Activated naive CD4-positive, alpha-beta T cell treated with anti-CD3 and anti-CD28 coated beads, Interleukin-2, amount 50 U/mL, for 16 hours (primary cell): ENCODE data around the gene C1orf116.

Experiments
- DNase-seq: peaks from one replicate; pipeline ENCODE4 v3.0.0-alpha.2; 2020

Gene C1orf116

GRCh38 chr1:207034208-207034607 lies 1.7 kb upstream of the C1orf116 start:
- no peak for DNase-seq

- no peak for DNase-seq
Measured at GRCh38 chr1:207033302-207033701, 746 bp upstream of the C1orf116 start.

DNA sequence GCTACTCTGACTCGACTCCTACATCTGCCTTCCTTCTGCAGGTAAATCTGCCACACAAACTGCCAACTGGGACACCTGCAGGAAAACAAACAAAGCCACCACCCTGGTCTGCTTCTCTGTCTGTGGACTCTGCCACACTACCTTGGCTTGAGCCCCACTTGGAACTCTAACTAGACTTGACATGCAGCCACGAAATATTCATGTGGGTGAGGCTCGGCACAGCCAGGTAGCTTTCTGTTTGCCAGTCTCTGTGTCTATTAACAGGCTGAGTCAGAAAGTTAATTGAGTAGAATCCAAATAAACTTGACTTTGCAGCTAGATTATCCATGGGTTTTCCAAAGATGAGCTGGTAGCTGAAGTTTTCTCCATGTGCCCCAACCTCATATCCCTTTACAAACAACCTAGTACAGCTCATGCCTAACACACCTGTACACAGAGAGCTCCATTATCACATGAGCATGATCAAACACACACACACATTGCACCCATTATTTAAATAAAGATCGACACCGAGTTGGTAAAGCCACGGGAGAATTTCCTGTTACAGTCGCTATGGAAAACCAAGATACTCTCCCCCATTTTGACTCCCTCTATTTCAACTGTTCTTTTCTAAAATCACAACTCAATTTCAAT lies 808 bp downstream of the C1orf116 start:
- no peak for DNase-seq

DNA sequence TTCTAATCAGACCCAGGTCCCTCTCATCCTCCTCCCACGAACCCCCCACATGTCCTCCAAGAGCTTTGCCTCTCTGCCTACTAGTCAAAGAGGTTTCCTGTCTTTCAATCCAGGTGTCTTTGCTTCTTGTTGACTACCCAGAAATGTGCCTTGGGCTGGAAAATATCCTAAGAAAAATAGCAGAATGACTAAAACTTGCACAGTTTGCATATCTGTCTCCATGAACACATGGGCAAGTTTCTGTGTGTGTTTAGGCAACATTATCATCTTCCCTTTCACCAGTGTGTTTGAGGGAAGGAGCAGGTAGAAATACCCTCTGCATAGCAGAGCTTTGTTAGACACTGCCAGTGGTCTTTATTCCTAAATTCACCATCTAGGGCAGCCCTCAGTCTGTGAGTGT lies 1.5 kb downstream of the C1orf116 start:
- no peak for DNase-seq

DNA sequence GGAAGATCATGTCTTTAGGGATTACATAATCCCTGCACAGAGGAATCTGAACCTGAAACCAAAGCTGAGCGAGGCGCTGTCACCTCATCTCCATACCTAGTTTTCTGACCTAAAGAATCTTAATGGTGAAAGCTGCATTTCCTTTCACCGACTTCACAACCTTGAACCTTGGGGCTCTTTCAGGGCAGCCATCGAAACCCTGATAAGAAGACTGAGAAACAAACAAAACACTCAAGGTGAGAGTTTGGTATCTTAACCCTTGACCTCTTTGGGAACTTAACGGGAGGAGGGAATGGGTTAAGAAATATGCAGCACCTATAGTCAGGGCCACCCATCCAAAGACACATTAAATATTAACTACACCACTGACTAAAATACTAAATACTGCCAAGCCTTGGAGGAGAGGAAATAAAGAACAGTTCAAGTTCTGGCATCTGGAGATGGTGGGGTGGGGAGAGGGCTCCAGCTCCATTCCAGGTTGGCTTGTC lies 2.0 kb downstream of the C1orf116 start:
- no peak for DNase-seq

DNA sequence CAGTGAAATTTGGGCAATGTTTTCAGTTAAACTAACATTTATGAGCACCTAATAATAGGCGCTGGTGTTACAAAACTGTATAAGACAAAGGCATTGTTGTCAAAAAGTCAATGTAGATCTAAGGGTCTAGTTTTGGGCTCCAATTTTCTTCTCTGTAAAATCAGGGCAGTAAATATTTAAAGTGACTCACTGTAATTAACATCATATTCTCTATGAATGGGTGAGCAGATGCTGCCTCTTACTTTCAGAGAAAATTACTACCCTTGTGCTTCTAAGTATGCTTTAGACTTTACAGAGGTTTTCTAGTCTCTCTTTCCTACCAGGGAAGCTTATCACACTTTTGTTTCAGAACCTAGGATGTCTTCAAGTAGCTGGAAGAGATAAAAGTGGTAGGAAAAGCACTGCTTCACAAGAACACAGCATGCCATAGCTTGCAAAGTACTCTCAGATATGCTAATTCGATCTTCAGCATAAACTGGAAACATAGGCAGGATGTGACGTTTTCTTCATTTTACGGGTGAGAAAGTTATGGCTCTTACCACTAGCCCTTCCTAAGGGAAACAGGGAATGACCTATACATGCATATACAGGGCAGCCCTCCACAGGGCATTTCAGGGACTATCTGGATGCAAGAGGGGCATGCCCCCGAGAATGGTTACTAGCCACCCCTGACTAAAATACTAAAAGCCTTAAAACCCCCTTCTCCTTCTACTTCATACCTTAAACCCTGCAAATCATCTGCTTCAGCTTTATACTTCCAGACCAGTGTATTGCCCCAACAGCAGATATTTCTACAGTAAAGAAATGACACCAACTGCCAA lies 2.6 kb downstream of the C1orf116 start:
- no peak for DNase-seq

- DNase-seq: no peak
Measured at GRCh38 chr1:207028884-207029650, 3.5 kb downstream of the C1orf116 start.

DNA sequence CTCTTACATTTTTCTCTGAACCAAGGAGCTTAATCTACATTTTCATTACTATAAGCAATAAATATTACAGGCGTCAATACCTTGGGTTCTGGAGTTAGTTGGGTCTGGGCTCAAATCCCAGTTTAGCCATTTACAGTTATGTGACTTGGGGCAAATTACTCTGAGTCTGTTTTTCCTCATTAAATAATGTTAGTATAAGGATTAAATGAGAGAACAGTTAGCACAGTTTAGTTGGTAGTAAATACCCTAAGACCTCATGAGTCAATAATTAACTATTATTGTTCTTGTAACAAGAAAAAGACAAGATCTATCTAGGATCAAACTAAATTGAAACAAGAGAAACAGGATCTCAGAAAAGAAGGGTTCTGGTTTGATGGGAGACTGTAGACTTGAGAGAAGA lies 4.6 kb downstream of the C1orf116 start:
- DNase-seq: no peak

GRCh38 chr1:207027206-207027777 lies 5.3 kb downstream of the C1orf116 start:
- DNase-seq: no peak

DNA sequence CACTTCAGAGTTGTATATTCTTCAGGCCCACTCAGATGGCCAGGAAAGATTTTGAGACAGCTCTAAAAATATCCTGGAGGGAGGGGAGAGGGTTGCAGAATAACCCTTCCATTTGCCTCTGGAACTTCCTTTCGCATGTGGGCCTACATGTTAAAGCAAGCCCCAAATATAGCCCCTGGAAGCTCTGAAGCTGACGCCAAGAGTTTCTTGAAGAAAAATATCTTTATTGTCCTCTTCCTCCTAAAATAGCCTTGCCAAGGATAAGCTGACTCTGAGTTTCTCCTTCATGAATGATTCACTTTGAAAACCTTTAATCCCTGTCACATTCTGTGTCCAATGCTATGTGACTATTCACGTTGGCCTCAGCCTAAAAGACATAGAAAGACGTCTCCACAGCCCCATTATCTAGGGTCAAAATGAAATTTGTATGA lies 6.4 kb downstream of the C1orf116 start:
- no peak for DNase-seq

DNA sequence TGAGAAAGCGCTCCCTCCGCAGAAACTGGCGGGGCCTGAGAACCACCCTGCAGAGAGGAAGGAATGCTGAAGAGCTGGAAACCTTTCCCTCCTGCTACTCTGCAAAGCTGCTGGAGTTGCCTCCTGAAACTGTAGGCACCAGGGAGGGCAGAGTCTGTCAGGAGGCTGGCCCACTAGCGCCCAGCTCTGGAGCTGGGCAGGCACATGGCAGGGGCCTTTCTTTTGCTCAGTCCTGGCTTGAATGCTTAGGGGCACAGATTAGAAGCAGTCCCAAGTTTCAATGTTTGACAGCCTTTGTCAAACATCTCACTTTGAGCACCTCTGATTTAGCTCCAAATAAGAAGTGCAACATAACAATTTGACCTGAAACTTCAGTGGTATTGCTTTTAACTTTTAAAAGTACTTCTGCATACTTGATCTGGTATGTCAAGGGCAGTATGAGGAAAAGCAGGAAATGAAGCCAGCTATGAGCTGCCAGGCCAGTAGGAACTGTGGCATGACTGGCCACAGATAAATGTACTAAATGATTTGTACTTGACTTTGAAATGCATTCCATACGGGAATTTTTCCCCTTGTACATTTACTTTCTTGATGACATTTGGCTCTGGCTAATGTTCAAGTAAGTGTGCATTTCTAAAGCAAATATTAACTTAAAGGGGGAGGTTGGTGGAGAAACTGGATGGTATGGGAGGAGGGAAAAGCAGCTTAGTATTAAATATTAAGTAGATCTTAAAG lies 7.2 kb downstream of the C1orf116 start:
- DNase-seq: no peak

DNA sequence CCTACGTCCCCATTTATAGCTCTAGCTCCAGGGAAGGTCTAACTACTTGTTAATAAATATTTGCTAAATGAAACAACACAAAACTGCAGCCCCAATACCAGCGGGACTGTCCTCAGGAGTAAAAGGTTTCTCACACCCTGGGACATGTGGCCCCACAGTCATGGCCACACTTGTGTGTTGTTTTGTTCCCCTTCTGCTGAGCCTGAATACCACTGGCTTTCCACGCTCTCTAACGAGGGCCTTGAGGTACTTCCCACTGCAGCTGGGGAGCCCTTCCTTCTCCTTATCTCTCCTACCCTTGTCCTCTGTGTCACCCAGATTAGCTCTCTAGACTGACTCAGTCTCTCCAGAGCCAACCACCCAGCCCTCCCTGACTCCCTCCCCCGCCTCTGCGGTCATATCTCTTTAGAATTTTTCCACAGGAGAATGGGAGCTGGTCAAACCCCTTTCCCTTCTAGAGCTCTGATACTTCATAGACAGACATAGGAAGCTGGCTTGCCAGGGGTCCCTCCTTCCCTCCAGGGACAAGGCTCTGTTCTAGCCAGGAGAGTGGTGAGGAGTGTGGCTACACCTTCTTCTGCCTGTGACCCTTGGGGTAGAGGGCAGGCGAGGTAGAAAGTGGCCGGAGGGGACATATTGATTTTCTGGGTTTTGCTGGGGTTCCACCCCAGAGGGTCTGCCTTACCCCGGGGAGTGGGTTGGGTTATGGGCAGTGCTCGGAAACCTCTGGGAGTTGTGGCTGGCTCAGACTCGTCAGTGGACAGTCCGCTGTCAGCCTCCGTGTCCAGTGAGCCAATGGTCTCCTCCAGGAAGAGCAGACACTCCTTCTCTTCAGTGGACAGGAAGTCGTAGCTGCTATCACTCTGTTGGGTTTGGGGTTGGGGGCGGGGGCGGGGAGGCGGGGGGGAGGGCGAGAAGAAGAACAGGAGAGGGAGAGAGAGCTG lies 8.1 kb downstream of the C1orf116 start:
- DNase-seq: no peak

DNA sequence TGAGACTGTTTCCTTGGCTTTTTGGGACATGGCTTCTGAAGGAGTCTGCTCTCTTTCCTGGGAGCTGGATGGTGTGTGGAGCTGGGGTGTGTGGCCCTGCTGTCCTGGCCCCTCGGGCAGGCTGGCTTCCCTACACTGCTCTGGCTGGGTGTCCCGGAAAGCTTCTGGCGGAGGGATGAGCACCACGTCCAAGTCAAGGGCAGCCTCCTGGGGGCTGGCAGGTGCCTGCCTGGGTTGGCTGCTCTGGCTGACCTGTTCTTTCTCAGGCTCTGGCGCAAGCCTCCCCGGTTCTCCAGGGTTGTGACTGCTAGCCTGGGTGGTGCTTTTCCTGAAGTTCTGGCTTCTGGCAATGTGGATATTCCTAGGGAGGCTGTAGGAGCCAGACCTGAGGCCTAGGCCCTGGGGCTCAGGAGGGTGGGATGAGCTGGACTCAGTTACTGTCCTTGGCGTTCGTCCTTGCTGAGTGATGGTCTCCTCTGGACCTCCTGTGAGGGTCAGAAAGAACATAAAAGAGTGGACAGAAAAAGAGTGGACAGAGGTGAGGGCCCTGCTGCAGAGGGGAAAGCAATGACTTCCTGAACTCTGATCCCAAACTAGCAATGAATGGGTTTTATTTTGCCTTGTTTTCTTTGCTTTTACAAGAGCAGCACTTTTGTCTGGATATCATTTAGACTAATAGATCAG lies 9.4 kb downstream of the C1orf116 start:
- no peak for DNase-seq

DNA sequence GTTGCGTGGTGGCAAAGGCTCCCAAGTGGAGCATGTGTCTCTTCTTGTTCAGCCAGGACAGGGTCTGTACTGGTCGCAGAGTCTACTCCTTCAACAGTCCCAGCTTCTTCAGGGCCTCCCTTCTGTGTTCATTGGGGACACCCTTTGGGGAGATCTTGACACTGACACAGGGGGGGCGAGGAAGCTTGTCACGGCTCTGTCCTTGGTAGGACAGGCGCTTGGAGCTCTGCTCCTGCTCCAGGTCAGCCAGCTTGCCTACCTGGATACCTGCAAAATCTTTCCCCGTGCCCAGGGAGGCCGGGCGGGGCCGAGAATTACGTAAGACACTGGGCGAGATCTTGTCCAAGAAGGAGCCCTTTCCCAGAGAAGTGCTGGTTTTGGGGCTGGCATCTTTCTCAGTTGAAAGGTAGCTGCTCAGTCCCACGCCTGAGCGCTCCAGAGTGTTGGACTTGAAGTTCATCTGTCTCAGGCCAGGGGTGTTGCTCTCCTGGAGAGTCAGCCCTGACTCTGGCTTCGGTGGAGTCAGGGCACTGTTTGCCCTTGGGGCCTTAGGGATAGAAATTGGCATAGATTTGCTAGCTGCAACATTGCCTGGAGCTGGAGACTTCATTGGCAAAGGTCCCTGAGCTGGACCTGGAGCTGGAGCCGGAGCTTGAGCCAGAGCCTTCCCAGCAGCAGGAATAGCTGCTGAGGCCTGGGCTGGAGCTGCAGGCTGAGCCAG lies 10.5 kb downstream of the C1orf116 start:
- DNase-seq: no peak

DNA sequence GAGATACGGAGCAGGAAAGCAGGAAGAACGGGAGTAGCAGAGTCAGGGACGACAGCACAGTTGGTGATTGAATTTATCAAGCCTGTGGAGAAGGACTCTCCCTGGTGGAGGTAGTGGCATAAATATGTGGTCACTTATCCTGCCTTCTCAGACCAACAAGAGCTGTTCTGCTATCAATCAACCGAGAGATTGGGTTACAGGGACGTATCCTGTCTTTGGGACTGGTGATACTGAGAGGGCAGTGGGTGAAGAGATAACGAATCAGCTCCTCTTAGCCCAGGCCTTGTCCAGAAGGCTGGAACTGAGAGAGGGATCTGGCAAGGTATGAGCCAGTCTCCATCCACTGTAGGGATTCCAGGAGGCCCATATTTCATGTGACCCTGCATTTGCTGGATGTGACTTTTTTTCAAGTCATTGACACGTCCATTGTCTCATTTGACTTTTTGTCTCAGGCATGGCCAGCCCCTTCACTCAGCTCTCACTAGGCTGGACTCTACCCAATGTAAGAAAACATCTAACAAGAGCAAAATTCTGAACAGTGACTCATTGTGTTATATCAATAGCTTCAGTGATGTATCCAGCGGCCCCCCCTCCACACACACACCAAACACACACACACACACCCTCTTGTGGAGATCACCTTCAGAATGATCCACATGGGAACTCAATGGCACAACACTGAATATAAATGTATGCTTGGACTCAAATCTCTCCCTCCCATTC lies 11.3 kb downstream of the C1orf116 start:
- DNase-seq: no peak

DNA sequence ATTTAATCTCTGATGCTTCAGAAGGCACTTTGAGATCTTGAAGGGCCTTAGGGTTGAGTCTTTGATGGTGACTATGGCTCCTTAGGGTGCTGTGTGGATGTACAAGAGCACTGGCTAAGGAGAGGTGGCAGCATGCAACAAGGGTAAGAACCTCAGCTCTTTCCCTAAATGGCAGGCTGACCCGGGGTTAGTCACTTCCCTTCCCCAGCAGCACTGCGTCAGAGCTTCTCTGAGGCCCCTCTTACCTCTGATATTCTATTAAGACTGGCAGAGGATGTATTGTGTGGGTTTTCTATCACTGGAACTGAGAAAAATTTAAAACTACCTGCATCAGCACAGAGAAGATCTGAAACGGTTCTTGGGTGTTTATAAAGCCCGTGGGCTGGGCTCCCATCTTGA lies 11.8 kb downstream of the C1orf116 start:
- no peak for DNase-seq

DNA sequence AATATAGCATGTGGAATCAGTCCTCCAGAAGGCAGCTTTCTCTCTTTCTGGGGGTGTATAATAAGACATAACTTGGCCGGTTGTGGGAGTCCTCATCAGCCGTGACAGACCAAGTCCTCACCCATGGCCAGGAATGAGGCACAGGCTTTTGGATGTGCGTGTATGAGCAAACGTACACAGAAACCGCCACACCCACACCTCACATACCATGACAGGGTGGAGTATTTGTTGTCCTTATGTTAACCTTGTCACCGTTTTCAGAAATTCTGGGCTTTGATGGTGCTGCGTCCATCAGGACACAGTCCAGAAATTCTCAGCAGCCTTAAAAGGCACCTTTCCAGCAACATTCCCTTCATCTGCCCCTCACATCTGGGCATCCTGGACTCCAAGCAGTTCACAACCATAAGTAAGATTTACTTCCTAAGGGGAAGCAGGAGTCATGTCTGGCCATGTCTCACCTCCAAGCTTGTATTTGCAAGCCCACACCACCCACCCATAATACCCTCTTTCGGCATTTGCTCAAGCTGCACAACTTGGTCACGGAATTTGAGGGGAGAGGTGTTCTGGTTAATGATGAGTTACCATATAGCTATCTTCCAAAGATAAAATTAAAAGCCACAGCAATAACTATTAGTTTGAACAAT lies 12.4 kb downstream of the C1orf116 start:
- DNase-seq: no peak

- no peak for DNase-seq
Measured at GRCh38 chr1:207019661-207020060, 12.9 kb downstream of the C1orf116 start.

- DNase-seq: no peak
Measured at GRCh38 chr1:207019161-207019560, 13.4 kb downstream of the C1orf116 start.
